ENCODE data around the gene FUNDC2. TPM values are rescaled to one million over a fixed set of nuclear protein-coding genes. Genes with fewer than 3 reads are reported as not detected.
A peak's percentile ranks its signal among the peaks of the same experiment; 100 is the strongest.

The FUNDC2 gene
- polyA plus RNA-seq, 2 of the 4 experiments (the other 2 are of a cell fraction): 63.5 to 159 TPM

GRCh38 chrX:155009994-155010472, 16.6 kb upstream of the FUNDC2 start:
- Histone ChIP-seq H3K9me3 (no peaks in the 10 kb centered on the region), H3K4me3 (no peak overlapping the region), H3K27ac (no peak overlapping the region), H3K4me2 (no peak overlapping the region), H3K4me1 (no peaks in the 10 kb centered on the region)
- WGBS (ENCODE audit: missing lambda C conversion rate): 77% methylated on average over 3 of the region's 3 CpGs
- FAIRE-seq: peak; percentile 13
- ChIA-PET POLR2A (no interaction called here), CTCF (interaction anchor here (0.6 to 1.5 kb wide), 2 partner anchors 11 to 47 kb away, joined by 3 to 7 read pairs; no protein-coding TSS in a partner anchor)
- TF ChIP-seq FOXS1 (CRISPR knock-in tag; IDR thresholded peaks at IDR 0.05): no peak
- DNase-seq (ENCODE audit: low read depth in 1 of 2, low spot score in 1 of 2): no peak
- no peak for ATAC-seq

- FAIRE-seq (no peak), DNase-seq (ENCODE audit: low read depth in 1 of 2, low spot score in 1 of 2) (no peak), ATAC-seq (no peak)
- CTCF ChIA-PET: no interaction called here
- POLR2A ChIA-PET: no interaction called here
- TF ChIP-seq PHF8 (IDR thresholded peaks at IDR 0.05; ENCODE audit: borderline replicate concordance, low read depth): no peak
- TF ChIP-seq KDM5A (IDR thresholded peaks at IDR 0.05): no peak
- TF ChIP-seq ZSCAN20 (CRISPR knock-in tag; IDR thresholded peaks at IDR 0.05): no peak
- TF ChIP-seq NFE2L2 (conservative IDR thresholded peaks at IDR 0.05; ENCODE audit: low read length): no peak
- no peak for TF ChIP-seq HEYL (CRISPR knock-in tag; IDR thresholded peaks at IDR 0.05)
- no peak for TF ChIP-seq KDM1A (IDR thresholded peaks at IDR 0.05; ENCODE audit: low read depth)
- TF ChIP-seq RFX5 (IDR thresholded peaks at IDR 0.05): no peak
- TF ChIP-seq HMGXB4 (CRISPR knock-in tag; IDR thresholded peaks at IDR 0.05; ENCODE audit: borderline replicate concordance): no peak
- no peak for TF ChIP-seq SMC3 (IDR thresholded peaks at IDR 0.05)
- no peak for TF ChIP-seq HDAC2 (IDR thresholded peaks at IDR 0.05)
- TF ChIP-seq TP53 (CRISPR knock-in tag; IDR thresholded peaks at IDR 0.05): no peak
- no peak for TF ChIP-seq NPAS2 (CRISPR knock-in tag; IDR thresholded peaks at IDR 0.05; ENCODE audit: borderline replicate concordance)
- Histone ChIP-seq H3K9me3 (no peaks in the 10 kb centered on the region), H3K4me3 (no peak overlapping the region), H3K4me1 (peaks cover 8% of the 10 kb centered on the region; the same call in 1 of the 3 replicates), H3K4me2 (no peak overlapping the region), H3K27ac (no peak overlapping the region)
- WGBS (ENCODE audit: missing lambda C conversion rate): 89% methylated on average over 3 of the region's 3 CpGs
Observed at GRCh38 chrX:155020591-155020990, 6.1 kb upstream of the FUNDC2 start.

GRCh38 chrX:155022585-155022984, 4.1 kb upstream of the FUNDC2 start, which contains the start of gene F8:
Gene F8 (minus strand): TSS chrX:155022723. CDS start chrX:155022552, 171 bp downstream.
- Histone ChIP-seq H3K4me3 (no peak within 1 kb of the TSS), H3K4me1 (peaks cover 13% of the 10 kb centered on the region; the same call in 2 of the 3 replicates), H3K27ac (no peak within 1 kb of the TSS), H3K9me3 (no peaks in the 10 kb centered on the region), H3K4me2 (no peak within 1 kb of the TSS)
- ATAC-seq (no peak), DNase-seq (ENCODE audit: low read depth in 1 of 2, low spot score in 1 of 2) (no peak), FAIRE-seq (no peak)
- CTCF ChIA-PET: interaction anchor here (1.4 kb wide), 2 partner anchors 35 to 42 kb away, joined by 3 read pairs; no protein-coding TSS in a partner anchor
- no peak for TF ChIP-seq MAX (IDR thresholded peaks at IDR 0.05)
- TF ChIP-seq POLR2AphosphoS2 (conservative IDR thresholded peaks at IDR 0.05; ENCODE audit: low read length): no peak
- no peak for TF ChIP-seq CHD2 (IDR thresholded peaks at IDR 0.05; ENCODE audit: low read length, partially characterized antibody)
- no peak for TF ChIP-seq HEYL (CRISPR knock-in tag; IDR thresholded peaks at IDR 0.05)
- no peak for TF ChIP-seq KDM5A (IDR thresholded peaks at IDR 0.05)
- TF ChIP-seq HOXB13 (CRISPR knock-in tag; IDR thresholded peaks at IDR 0.05; ENCODE audit: low read depth): no peak
- TF ChIP-seq POLR2A (IDR thresholded peaks at IDR 0.05; ENCODE audit: low read length): no peak
- no peak for TF ChIP-seq ZNF302 (CRISPR knock-in tag; IDR thresholded peaks at IDR 0.05)
- TF ChIP-seq HDAC2 (IDR thresholded peaks at IDR 0.05): no peak
- no peak for TF ChIP-seq USF2 (IDR thresholded peaks at IDR 0.05)
- POLR2A ChIA-PET: no interaction called here
- WGBS (ENCODE audit: missing lambda C conversion rate): 33% methylated on average over 1 of the region's 1 CpG
